HG03039 (cell line): ENCODE results near the gene OR5B3.
"Not testable (repeated sequence)": the region's sequence is repeated elsewhere in the genome, so short reads cannot be mapped to it uniquely, and the experiment has no call there.

Experiments
- ATAC-seq: cut with Tn5 transposase; IDR thresholded peaks from one replicate; pipeline ENCODE4 v1.9.1; 2021; ENCODE audit warnings: mild to moderate bottlenecking, moderate library complexity; ENCODE audit not compliant: unreplicated experiment

The OR5B3 gene

GRCh38 chr11:58406774-58407173 is at the start of gene OR5B3:
TSS of gene OR5B3 (minus strand) at chr11:58406874. CDS start at chr11:58403409, 3,465 bp downstream.
- ATAC-seq = no peak

GRCh38 chr11:58451585-58451984 is 44.9 kb upstream of the OR5B3 start:
- ATAC-seq = no peak

- no peak for ATAC-seq
Measured at GRCh38 chr11:58446294-58446693, 39.6 kb upstream of the OR5B3 start.

GRCh38 chr11:58444300-58444699 is 37.6 kb upstream of the OR5B3 start:
- ATAC-seq = no peak

GRCh38 chr11:58442136-58442535 is 35.5 kb upstream of the OR5B3 start, which contains the start of gene OR5B12:
TSS of gene OR5B12 (minus strand) at chr11:58442236. CDS start at chr11:58440151, 2,085 bp downstream.
- ATAC-seq = no peak

GRCh38 chr11:58438486-58438885 is 31.8 kb upstream of the OR5B3 start:
- no peak for ATAC-seq

- ATAC-seq = no peak
Measured at GRCh38 chr11:58434217-58434616, 27.5 kb upstream of the OR5B3 start.

GRCh38 chr11:58433638-58434203 is 27.0 kb upstream of the OR5B3 start:
- ATAC-seq = no peak

GRCh38 chr11:58429273-58429672 is 22.6 kb upstream of the OR5B3 start:
- no peak for ATAC-seq

- no peak for ATAC-seq
Measured at GRCh38 chr11:58428021-58428420, 21.3 kb upstream of the OR5B3 start, which contains the start of gene OR5B2. TSS of gene OR5B2 (minus strand) at chr11:58428121. CDS start at chr11:58423261, 4,860 bp downstream.

- ATAC-seq = not testable (repeated sequence)
Measured at GRCh38 chr11:58399622-58400021, 7.1 kb downstream of the OR5B3 start.

- ATAC-seq = no peak
Measured at GRCh38 chr11:58395581-58395980, 11.1 kb downstream of the OR5B3 start.

- ATAC-seq = no peak
Measured at GRCh38 chr11:58394195-58394594, 12.5 kb downstream of the OR5B3 start.

- no peak for ATAC-seq
Measured at GRCh38 chr11:58392746-58393145, 13.9 kb downstream of the OR5B3 start.

GRCh38 chr11:58391879-58392278 is 14.8 kb downstream of the OR5B3 start:
- ATAC-seq = no peak

- ATAC-seq = no peak
Measured at GRCh38 chr11:58390551-58391063, 16.1 kb downstream of the OR5B3 start.

GRCh38 chr11:58358969-58359368 is 47.7 kb downstream of the OR5B3 start, which contains the start of gene OR5B17:
TSS of gene OR5B17 (minus strand) at chr11:58359069. CDS start at chr11:58359069, 0 bp downstream.
- ATAC-seq = no peak

- ATAC-seq = no peak
Measured at GRCh38 chr11:58354727-58355126, 51.9 kb downstream of the OR5B3 start.
